Lung (tissue), 12 donors: ENCODE measurements around the gene ACACB. TPM values are rescaled to one million over a fixed set of nuclear protein-coding genes. Genes with fewer than 3 reads are reported as not detected.

Experiments used
- ATAC-seq: fragments of 200-7000 bp; cut with Tn5 transposase; one replicate; pipeline ENCODE4 v1.9.1; 2020; ENCODE audit warnings: moderate number of reproducible peaks; ENCODE audit not compliant: insufficient read depth, low FRiP score
- DNase-seq, 3 donors: peaks; one replicate each; pipeline ENCODE4 v3.0.0-alpha.2; 2013 to 2017
- H3K27ac ChIP-seq, 2 donors: one replicate each; pipeline ENCODE4 v1.5.1; 2013; ENCODE audit warnings: mild to moderate bottlenecking in 2 of 2, moderate library complexity in 2 of 2, control low read depth in 1 of 2, inconsistent platforms in 1 of 2, low read depth in 1 of 2, low read length in 1 of 2
- H3K27me3 ChIP-seq, 3 donors: one replicate each; pipeline ENCODE4 v1.5.1; 2013; ENCODE audit warnings: low read length in 2 of 3; ENCODE audit not compliant: control insufficient read depth in 3 of 3, insufficient read depth in 3 of 3
- H3K36me3 ChIP-seq, 4 donors: one replicate each; pipeline ENCODE4 v1.5.1; 2013; ENCODE audit warnings: low read length in 4 of 4, mild to moderate bottlenecking in 1 of 4, moderate library complexity in 1 of 4; ENCODE audit not compliant: control insufficient read depth in 4 of 4, insufficient read depth in 4 of 4
- H3K4me1 ChIP-seq, 5 donors: one replicate each; pipeline ENCODE4 v1.5.1; 2013; ENCODE audit warnings: low read length in 5 of 5, mild to moderate bottlenecking in 2 of 5, moderate library complexity in 1 of 5; ENCODE audit not compliant: control insufficient read depth in 5 of 5, insufficient read depth in 5 of 5
- H3K4me3 ChIP-seq: one replicate; pipeline ENCODE4 v1.5.1; 2013; ENCODE audit warnings: mild to moderate bottlenecking, control low read depth, moderate library complexity
- H3K9ac ChIP-seq, 2 donors: one replicate each; pipeline ENCODE4 v1.5.1; 2013; ENCODE audit warnings: low read length in 2 of 2, control low read depth in 1 of 2; ENCODE audit not compliant: insufficient read depth in 1 of 2
- H3K9me3 ChIP-seq, 4 donors: one replicate each; pipeline ENCODE4 v1.5.1; 2013; ENCODE audit warnings: low read length in 3 of 4, mild to moderate bottlenecking in 1 of 4, moderate library complexity in 1 of 4; ENCODE audit not compliant: control insufficient read depth in 4 of 4, insufficient read depth in 3 of 4
- CTCF ChIP-seq: IDR thresholded peaks from 2 replicates; pipeline ENCODE4 v1.5.1; 2012; ENCODE audit warnings: mild to moderate bottlenecking; ENCODE audit errors: control extremely low read depth, extremely low read depth
- WGBS, 2 donors: extraction: QIAGEN DNeasy Blood & Tissue Kit; methylation state at CpG; one replicate each; pipeline ENCODE4 v1.1.7; 2013; 5-methylcytosine and 5-hydroxymethylcytosine counted together
- polyA plus RNA-seq, 2 donors: library from polyadenylated mRNA; stranded (reverse); fragments of 200-250 nt; gene quantifications; one replicate each; pipeline ENCODE4 v1.2.1, GENCODE V29; 2013
- total RNA-seq, 2 donors: library from RNA; depleted of rRNA in 1 of 2; stranded (reverse); fragments of >200 nt in 1 of 2; gene quantifications; one replicate each; pipeline ENCODE4 v1.2.1, GENCODE V29; 2014 to 2021
- donor health status: control.
- donor health status: control.
- donor health status: Bipolar disorder and iron deficiency.
- donor health status: healthy.
- donor health status: DM: yes; HTN: yes; CAD: no.

ACACB gene
- total and polyA plus RNA-seq, 4 donors = 2.9 to 24.5 (median 18.2) TPM

GRCh38 chr12:109264095-109264942 is 147.9 kb downstream of the ACACB start:
- peaks cover 4 to 36% (median 15%) of the 10 kb centered on the region in 4 donors for H3K36me3 ChIP-seq
- peak; percentile 55 for ATAC-seq

GRCh38 chr12:109264943-109265650 is 148.7 kb downstream of the ACACB start:
- Histone ChIP-seq H3K27me3 (no peaks in the 10 kb centered on the region), H3K4me3 (no peak overlapping the region), H3K4me1 (peaks cover 0 to 5% (median 0%) of the 10 kb centered on the region in 5 donors), H3K9me3 (no peaks in the 10 kb centered on the region), H3K27ac (no peak overlapping the region), H3K9ac (no peak overlapping the region), H3K36me3 (peaks cover 4 to 34% (median 15%) of the 10 kb centered on the region in 4 donors)
- TF ChIP-seq CTCF = no peak
- ATAC-seq (no peak), DNase-seq (no peak)
- 86 to 94% methylated on average over 27 of the region's 27 CpGs for WGBS, 2 donors

More at GRCh38 chr12:109264095-109264942, 147.9 kb downstream of the ACACB start:
- no peaks in the 10 kb centered on the region for H3K9me3 ChIP-seq
- H3K27me3 ChIP-seq = no peaks in the 10 kb centered on the region
- H3K9ac ChIP-seq = no peak overlapping the region
- H3K4me1 ChIP-seq = peaks cover 0 to 5% (median 0%) of the 10 kb centered on the region in 5 donors
- H3K4me3 ChIP-seq = no peak overlapping the region
- WGBS, 2 donors = 67 to 77% methylated on average over 23 of the region's 23 CpGs
- H3K27ac ChIP-seq = peak overlapping the region in 1 of 2 donors; percentile 4
- peak; percentile 66 to 76 (median 69) for DNase-seq
- TF ChIP-seq CTCF = peak; percentile 13

GRCh38 chr12:109266106-109266879 is 149.9 kb downstream of the ACACB start:
- H3K4me1 ChIP-seq = peaks cover 0 to 5% (median 0%) of the 10 kb centered on the region in 5 donors
- H3K27me3 ChIP-seq = no peaks in the 10 kb centered on the region
- no peak overlapping the region for H3K4me3 ChIP-seq
- TF ChIP-seq CTCF = no peak
- DNase-seq (no peak), ATAC-seq (no peak)
- WGBS, 2 donors = 92 to 94% methylated on average over 16 of the region's 16 CpGs
- peaks cover 4 to 31% (median 12%) of the 10 kb centered on the region in 4 donors for H3K36me3 ChIP-seq
- no peak overlapping the region for H3K9ac ChIP-seq
- no peak overlapping the region for H3K27ac ChIP-seq
- peaks cover 0 to 4% (median 0%) of the 10 kb centered on the region in 4 donors for H3K9me3 ChIP-seq
